Adrenal gland (tissue), 5 donors: ENCODE results near the gene CACNA1D.

Source experiments
- CTCF ChIP-seq, 6 experiments: fragments of 450-650 bp in 4 of 6; fragments of 200-600 bp in 2 of 6; sonication (generic) in 1 of 6; IDR thresholded peaks; 1 replicate in 5 of 6; 2 replicates in 1 of 6; pipeline versions ENCODE4 v1.5.1 to v1.8.0; 2016 to 2021; ENCODE audit warnings: antibody characterized with exemption in 6 of 6, mild to moderate bottlenecking in 2 of 6, moderate library complexity in 1 of 6
- POLR2A ChIP-seq, 2 donors: fragments of 450-650 bp; IDR thresholded peaks; one replicate each; pipeline ENCODE4 v1.6.1; 2017; ENCODE audit warnings: antibody characterized with exemption in 2 of 2, mild to moderate bottlenecking in 2 of 2, moderate library complexity in 1 of 2
- donor health status: DM: no; HTN: no; CAD: no.

DNA sequence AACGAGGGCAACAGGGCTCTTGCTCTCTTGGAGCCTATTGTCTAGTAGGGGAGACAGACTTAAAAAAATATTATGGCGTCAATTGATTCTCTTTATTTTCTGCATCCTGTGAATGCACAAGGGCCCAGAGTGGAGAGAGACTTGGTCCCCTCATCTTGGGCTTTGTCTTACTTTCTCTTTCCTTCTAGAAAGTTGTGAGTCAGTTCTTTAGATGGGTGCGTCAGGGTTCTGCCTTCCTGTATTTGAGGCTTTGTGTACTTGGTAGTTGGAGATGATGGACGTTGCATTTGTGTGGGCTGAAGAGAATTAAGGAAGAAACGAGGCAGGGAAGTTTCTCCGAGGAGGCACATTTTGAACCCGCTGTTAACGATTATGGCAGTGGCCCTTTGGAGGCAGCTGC, 52.9 kb downstream of the CACNA1D start:
- no peak for TF ChIP-seq CTCF (IDR thresholded peaks at IDR 0.05)
- no peak for TF ChIP-seq POLR2A (IDR thresholded peaks at IDR 0.05)
